Activated naive CD8-positive, alpha-beta T cell treated with anti-CD3 and anti-CD28 coated beads for 36 hours (primary cell): Measurements from ENCODE around the gene POU2F1. TPM values are rescaled to one million over a fixed set of nuclear protein-coding genes. Genes with fewer than 3 reads are reported as not detected.
"Not testable (repeated sequence)": the region's sequence is repeated elsewhere in the genome, so short reads cannot be mapped to it uniquely, and the experiment has no call there.

Experiments
- DNase-seq: peaks from one replicate; pipeline ENCODE4 v3.0.0; 2021
- H3K27ac Mint-ChIP-seq: one replicate; pipeline ENCODE4 v1.8.0; 2022; ENCODE audit warnings: mild to moderate bottlenecking, moderate library complexity, mixed read lengths
- H3K27me3 Mint-ChIP-seq: one replicate; pipeline ENCODE4 v1.8.0; 2022; ENCODE audit warnings: mild to moderate bottlenecking, mixed read lengths
- H3K36me3 Mint-ChIP-seq: one replicate; pipeline ENCODE4 v1.8.0; 2021; ENCODE audit warnings: mild to moderate bottlenecking, mixed read lengths
- H3K4me1 Mint-ChIP-seq: one replicate; pipeline ENCODE4 v1.8.0; 2021; ENCODE audit warnings: mixed read lengths
- H3K4me3 Mint-ChIP-seq: one replicate; pipeline ENCODE4 v1.8.0; 2022; ENCODE audit warnings: mild to moderate bottlenecking, moderate library complexity, mixed read lengths
- H3K9me3 Mint-ChIP-seq: one replicate; pipeline ENCODE4 v1.8.0; 2022; ENCODE audit warnings: mixed read lengths
- total RNA-seq, 2 experiments: library from RNA; stranded (reverse); gene quantifications; one replicate each; pipeline ENCODE4 v1.2.3, GENCODE V29; 2021

Gene POU2F1
- total RNA-seq, 2 experiments from 2014 or later: 13.5 to 17.3 TPM

DNA sequence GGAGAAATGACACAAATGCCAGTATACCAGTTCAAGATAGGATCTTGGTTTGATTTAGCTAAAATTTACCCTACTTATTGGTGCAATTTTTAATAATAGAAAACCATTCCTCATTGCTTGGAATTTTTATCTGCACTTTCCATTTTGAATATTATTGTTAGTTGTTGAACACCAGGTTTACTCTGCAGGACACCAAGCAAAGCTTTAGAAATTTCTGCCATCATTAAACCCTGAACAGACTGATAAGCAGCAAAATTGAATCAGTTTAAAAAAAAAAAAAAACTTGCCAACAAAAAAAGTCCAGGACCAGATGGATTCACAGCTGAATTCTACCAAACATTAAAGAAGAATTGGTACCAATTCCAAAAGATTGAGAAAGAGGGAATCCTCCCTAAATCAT is 71.5 kb downstream of the POU2F1 start:
- H3K4me3 Mint-ChIP-seq: no peak overlapping the region
- H3K27me3 Mint-ChIP-seq: no peaks in the 10 kb centered on the region
- H3K36me3 Mint-ChIP-seq: peaks cover 6% of the 10 kb centered on the region
- peaks cover 3% of the 10 kb centered on the region for H3K9me3 Mint-ChIP-seq
- no peak for DNase-seq
- no peak overlapping the region for H3K27ac Mint-ChIP-seq
- peaks cover 22% of the 10 kb centered on the region for H3K4me1 Mint-ChIP-seq

DNA sequence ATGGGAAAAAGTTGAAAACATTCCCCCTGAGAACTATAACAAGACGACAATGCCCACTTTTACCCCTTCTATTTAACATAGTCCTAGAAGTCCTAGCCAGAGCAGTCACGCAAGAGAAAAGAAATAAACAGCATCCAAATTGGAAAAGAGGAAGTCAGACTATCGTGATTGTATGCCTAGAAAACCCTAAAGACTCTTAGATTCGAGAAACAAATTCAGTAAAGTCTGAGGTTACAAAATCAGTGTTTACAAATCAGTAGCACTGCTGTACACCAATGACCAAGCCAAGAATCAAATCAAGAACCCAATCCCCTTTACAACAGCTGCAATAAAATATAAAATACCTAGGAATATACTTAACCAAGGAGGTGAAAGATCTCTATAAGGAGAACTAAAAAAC is 72.4 kb downstream of the POU2F1 start:
- Mint-ChIP-seq H3K27me3 (no peaks in the 10 kb centered on the region), H3K9me3 (peaks cover 3% of the 10 kb centered on the region), H3K27ac (no peak overlapping the region), H3K36me3 (peaks cover 6% of the 10 kb centered on the region), H3K4me1 (peaks cover 17% of the 10 kb centered on the region), H3K4me3 (no peak overlapping the region)
- DNase-seq: no peak

DNA sequence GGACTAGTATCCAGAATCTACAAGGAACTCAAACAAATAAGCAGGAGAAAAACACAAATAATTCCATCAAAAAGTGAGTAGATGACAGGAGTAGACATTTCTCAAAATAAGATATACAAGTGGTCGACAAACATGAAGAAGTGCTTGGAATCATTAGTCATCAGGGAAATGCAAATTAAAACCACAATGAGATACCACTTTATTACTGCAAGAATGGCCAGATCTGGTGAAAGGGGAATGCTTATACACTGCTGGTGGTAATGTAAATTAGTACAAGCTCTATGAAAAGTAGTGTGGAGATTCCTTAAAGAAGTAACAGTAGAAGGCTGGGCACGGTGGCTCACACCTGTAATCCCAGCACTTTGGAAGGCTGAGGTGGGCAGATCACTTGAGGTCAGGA is 73.8 kb downstream of the POU2F1 start:
- no peaks in the 10 kb centered on the region for H3K27me3 Mint-ChIP-seq

DNA sequence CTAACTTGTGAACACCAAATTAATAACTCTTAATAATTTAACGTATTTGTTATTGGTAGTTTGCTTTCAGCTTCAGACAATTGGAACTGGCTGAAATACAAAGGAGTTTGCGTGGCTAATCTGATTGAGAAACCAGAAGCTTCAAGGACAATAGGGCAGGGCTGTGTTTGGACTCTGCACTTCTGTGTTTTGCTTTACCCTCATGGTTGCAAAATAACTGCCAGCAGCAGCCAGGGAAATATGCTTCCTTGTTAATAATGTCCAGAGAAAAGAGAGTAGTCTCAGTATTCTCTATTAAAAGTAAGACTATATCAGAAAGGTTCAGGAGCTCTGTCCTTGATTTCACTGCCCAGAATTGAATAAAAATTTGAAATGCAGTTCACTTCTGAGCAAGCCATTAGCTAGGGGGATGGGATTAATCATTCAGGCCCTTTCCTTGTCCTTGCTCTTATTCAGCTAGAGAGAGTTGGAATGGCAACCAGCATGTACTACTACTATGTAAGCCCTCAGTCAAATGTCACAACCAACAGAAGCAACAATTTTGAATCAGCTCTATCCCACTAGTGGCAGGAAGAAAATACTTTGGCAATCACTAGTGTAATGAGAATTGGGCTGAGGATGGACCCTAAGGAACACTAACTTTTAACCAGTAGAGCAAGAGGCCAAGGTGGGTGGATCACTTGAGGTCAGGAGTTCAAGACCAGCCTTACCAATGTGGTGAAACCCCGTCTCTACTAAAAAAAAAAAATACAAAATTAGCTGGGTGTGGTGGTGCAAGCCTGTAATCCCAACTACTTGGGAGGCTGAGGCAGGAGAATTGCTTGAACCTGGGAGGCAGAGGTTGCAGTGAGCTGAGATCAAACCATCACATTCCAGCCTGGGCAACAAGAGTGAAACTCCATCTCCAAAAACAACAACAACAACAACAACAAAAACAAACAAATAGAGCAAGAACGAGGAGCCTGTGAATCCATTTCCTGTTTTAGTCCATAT is 76.8 kb downstream of the POU2F1 start:
- no peak for DNase-seq
- Mint-ChIP-seq H3K9me3 (peaks cover 3% of the 10 kb centered on the region), H3K4me3 (no peak overlapping the region), H3K27ac (no peak overlapping the region), H3K36me3 (peaks cover 4% of the 10 kb centered on the region), H3K4me1 (peaks cover 13% of the 10 kb centered on the region), H3K27me3 (no peaks in the 10 kb centered on the region)

More for the DNA sequence above, 73.8 kb downstream of the POU2F1 start:
- DNase-seq: no peak
- Mint-ChIP-seq H3K27ac (no peak overlapping the region), H3K9me3 (peaks cover 3% of the 10 kb centered on the region), H3K4me3 (no peak overlapping the region), H3K4me1 (peaks cover 14% of the 10 kb centered on the region), H3K36me3 (peaks cover 6% of the 10 kb centered on the region)

DNA sequence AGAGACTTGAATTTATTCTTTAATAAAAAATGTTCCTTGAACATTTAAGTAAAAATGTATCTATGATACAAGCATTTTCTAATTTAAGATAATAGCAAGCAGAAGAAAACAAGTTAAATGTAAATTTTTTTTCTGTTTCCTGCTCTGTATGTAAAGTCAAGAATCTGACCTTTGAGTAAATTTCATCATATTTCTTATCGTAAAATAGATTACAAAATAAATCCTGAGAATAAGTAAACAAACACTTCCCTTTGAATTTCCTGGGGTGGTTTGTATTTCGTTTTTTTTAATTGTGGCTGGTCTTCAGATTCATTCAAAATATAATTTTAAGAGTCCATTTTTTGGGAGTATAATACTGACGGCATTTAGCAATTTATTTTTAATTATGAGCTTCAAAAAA is 77.6 kb downstream of the POU2F1 start:
- no peaks in the 10 kb centered on the region for H3K36me3 Mint-ChIP-seq
- no peaks in the 10 kb centered on the region for H3K27me3 Mint-ChIP-seq
- H3K27ac Mint-ChIP-seq: no peak overlapping the region
- peaks cover 3% of the 10 kb centered on the region for H3K9me3 Mint-ChIP-seq
- no peak overlapping the region for H3K4me3 Mint-ChIP-seq
- no peak for DNase-seq
- H3K4me1 Mint-ChIP-seq: peaks cover 13% of the 10 kb centered on the region

DNA sequence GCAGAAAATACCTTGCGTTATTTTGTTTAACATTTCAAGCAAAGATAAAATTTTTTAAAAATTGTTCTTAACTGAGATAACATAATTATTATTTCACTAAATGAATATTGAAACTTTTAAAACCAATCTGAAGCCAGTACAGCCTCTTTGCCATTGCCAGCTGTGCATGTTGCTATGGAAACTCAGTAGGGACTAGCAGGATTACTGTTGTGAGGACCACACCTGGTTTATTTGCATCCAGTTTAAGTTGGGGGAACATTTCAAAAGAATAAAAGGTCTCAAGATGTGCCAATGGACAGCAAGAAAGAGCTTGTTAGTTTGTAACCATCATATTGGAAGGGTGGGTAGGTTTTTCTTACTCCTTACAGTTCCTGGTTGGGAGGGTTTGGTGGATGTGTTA is 80.7 kb downstream of the POU2F1 start:
- no peaks in the 10 kb centered on the region for H3K27me3 Mint-ChIP-seq
- DNase-seq: no peak
- H3K4me3 Mint-ChIP-seq: no peak overlapping the region
- H3K4me1 Mint-ChIP-seq: peaks cover 7% of the 10 kb centered on the region
- H3K36me3 Mint-ChIP-seq: peaks cover 4% of the 10 kb centered on the region
- no peaks in the 10 kb centered on the region for H3K9me3 Mint-ChIP-seq
- no peak overlapping the region for H3K27ac Mint-ChIP-seq

DNA sequence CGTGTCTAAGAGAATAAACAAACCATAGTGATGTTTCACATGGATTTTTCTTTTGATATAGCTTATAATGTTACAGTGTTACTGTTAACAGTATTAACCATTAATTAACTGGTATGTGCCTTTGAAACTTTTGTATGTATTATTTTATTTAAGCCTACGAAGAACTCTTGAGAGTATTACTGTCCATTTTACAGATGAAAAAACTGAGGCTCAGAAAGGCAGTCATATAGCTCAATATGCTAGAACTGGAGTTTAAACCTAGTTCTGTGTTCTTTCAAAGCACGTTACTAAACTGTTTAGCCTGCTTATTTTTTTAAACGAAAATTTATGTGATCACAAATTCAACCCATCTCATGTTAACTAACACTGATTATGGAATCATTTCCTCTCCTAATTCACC is 83.5 kb downstream of the POU2F1 start:
- Mint-ChIP-seq H3K4me1 (peaks cover 9% of the 10 kb centered on the region), H3K27ac (no peak overlapping the region), H3K4me3 (no peak overlapping the region), H3K9me3 (no peaks in the 10 kb centered on the region), H3K27me3 (no peaks in the 10 kb centered on the region), H3K36me3 (peaks cover 8% of the 10 kb centered on the region)
- no peak for DNase-seq

DNA sequence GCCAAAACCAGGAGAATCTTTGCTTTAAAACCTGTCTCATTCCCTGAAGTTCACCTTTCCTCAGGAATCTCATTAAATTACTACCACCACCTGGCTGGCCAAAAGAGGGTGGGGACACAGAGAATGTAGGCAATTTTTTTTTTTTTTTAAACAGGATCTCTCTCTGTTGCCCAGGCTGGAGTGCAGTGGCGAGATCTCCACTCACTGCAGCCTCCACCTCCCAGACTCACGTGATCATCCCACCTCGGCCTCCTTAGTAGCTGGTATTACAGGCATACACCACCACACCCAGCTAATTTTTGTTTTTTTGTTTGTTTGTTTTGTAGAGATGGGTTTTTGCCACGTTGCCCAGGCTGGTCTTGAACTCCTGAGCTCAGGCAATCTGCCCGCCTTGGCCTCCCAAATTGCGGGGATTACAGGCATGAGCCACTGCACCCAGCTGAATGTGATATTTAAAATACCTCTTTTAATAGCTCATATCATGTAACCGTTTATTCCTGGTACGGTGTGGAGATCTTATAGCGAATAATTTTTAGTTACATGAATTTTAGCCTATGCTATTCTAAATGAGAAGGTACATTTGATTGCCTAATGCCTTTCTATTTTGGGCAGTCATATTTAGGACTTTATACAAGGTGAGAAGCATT is 84.5 kb downstream of the POU2F1 start:
- Mint-ChIP-seq H3K9me3 (no peaks in the 10 kb centered on the region), H3K27me3 (no peaks in the 10 kb centered on the region), H3K4me1 (peaks cover 7% of the 10 kb centered on the region), H3K4me3 (no peak overlapping the region), H3K27ac (no peak overlapping the region), H3K36me3 (peaks cover 8% of the 10 kb centered on the region)
- no peak for DNase-seq

DNA sequence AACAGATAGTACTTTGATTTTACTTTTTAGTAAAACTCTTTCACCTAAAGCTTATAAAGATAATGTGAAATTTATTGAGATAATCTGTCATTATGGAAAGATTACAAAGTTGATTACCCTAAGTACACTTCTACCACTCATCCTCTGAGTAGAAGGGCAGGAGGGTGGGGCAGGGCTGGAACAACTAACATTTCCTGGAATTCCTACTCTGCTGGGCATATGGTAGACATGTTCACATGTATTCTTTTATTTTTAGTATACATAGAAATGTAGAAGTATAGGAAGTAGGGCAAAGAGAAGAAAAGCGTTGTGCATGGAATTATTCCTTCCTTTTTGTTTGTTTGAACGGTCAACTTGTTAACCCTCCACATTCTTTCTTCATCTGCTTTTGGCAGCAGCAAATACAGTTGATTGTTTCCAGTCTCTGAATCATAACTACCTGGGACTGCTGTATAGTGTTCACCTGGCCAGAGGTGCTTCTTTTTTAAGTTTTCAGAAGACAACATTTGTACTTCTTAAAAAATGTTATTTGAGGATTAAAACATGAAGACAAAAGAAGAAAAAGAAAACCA is 85.1 kb downstream of the POU2F1 start:
- no peak overlapping the region for H3K4me3 Mint-ChIP-seq

DNA sequence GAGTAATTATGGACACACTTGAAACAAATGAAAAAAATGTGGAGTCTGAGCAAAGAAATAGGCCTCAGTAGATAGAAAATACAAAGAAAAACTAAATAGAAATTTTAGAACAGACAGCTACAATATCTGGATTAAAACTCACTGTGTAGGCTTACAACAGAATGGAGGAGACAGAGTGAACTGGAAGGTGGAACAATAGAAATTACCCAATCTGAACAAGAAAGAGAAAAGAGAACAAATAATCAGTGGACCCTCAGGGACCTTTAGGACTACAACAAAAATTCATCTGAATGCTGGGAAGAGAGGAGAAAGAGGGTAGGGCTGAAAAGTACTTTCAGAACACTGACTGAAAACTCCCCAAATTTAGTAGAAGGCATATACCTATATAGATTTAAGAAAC is 90.0 kb downstream of the POU2F1 start:
- Mint-ChIP-seq H3K4me3 (no peak overlapping the region), H3K36me3 (peaks cover 26% of the 10 kb centered on the region), H3K27me3 (no peaks in the 10 kb centered on the region), H3K27ac (no peak overlapping the region), H3K9me3 (peaks cover 10% of the 10 kb centered on the region), H3K4me1 (peaks cover 14% of the 10 kb centered on the region)
- no peak for DNase-seq

More for the DNA sequence above, 85.1 kb downstream of the POU2F1 start:
- Mint-ChIP-seq H3K9me3 (no peaks in the 10 kb centered on the region), H3K27me3 (no peaks in the 10 kb centered on the region), H3K27ac (no peak overlapping the region), H3K4me1 (peaks cover 9% of the 10 kb centered on the region), H3K36me3 (peaks cover 8% of the 10 kb centered on the region)
- DNase-seq: no peak

DNA sequence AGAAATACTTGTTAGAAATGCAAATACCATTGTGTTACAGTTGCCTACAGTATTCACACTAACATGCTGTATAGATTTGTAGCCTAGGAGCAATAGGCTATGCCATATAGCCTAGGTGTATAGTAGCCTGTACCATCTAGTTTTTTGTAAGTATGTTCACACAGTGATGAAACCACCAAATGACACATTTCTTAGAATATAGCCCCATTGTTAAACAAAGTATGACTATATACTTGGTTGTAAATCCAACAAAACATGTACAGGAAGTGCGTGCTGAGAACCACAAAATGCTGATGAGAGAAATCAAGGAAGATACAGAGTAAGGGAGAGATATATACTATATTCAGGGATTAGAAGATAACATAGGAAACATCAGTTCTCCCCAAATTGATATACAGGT is 92.2 kb downstream of the POU2F1 start:
- Mint-ChIP-seq H3K27ac (no peak overlapping the region), H3K9me3 (peaks cover 20% of the 10 kb centered on the region), H3K4me1 (peaks cover 7% of the 10 kb centered on the region)

DNA sequence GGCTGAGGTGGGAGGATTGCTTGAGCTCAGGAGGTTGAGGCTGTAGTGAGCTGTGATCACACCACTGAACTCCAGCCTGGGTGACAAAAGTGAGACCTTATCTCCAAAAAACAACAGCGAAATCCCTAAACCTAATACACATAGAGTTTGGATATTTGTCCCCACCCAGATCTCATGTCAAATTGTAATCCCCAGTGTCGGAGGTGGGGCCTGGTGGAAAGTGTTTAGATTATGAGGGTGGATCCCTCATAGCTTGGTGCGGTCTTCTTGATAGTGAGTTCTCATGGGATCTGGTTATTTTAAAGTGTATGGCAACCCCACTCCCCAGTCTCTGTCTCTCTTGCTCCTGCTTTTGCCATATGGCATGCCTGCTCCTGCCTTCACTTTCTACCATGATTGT is 94.0 kb downstream of the POU2F1 start:
- no peak overlapping the region for H3K27ac Mint-ChIP-seq
- no peaks in the 10 kb centered on the region for H3K27me3 Mint-ChIP-seq
- peaks cover 57% of the 10 kb centered on the region for H3K36me3 Mint-ChIP-seq
- H3K4me3 Mint-ChIP-seq: no peak overlapping the region
- peaks cover 36% of the 10 kb centered on the region for H3K9me3 Mint-ChIP-seq
- no peak for DNase-seq
- peaks cover 7% of the 10 kb centered on the region for H3K4me1 Mint-ChIP-seq

More for the DNA sequence above, 92.2 kb downstream of the POU2F1 start:
- no peak for DNase-seq
- Mint-ChIP-seq H3K4me3 (no peak overlapping the region), H3K36me3 (peaks cover 41% of the 10 kb centered on the region), H3K27me3 (no peaks in the 10 kb centered on the region)

DNA sequence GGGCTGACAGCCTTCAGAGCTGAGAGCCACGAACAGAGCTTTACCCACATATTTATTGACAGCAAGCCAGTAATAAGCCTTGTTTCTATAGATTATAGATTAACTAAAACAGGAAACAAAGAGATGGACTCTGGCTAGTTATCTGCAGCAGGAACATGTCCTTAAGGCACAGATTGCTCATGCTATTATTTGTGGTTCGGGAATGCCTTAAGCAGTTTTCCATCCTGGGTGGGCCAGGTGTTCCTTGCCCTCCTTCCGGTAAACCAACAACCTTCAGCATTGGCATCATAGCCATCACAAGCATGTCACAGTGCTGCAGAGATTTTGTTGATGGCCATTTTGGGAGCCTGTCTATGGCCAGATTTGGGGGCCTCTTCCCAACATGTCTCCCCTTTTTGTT is 96.8 kb downstream of the POU2F1 start:
- DNase-seq: no peak
- Mint-ChIP-seq H3K27ac (no peak overlapping the region), H3K4me1 (peaks cover 3% of the 10 kb centered on the region), H3K9me3 (peaks cover 58% of the 10 kb centered on the region), H3K36me3 (peaks cover 80% of the 10 kb centered on the region), H3K27me3 (no peaks in the 10 kb centered on the region), H3K4me3 (no peak overlapping the region)

DNA sequence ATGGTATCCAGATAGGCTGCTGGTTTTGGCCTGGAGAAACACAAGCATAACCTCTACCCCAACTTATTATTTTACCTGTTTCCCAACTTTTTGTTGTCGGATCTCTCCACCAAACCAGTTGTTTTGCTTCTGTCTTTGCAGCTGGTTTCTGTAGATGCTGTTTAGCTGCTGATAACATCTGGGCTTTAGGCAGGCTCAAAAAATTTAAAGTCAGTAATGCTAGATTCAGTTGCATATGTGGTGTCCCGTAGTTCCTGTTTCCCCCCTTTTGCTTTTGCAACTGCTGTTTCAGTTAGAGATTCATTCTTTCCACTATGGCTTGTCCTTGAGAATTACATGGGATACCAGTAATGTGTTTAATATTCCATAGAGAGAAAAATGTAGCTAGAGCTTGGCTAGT is 98.5 kb downstream of the POU2F1 start:
- H3K4me1 Mint-ChIP-seq, H3K4me3 Mint-ChIP-seq, H3K27ac Mint-ChIP-seq, DNase-seq, H3K27me3 Mint-ChIP-seq: not testable (repeated sequence)
- Mint-ChIP-seq H3K36me3 (peaks cover 90% of the 10 kb centered on the region), H3K9me3 (peaks cover 63% of the 10 kb centered on the region)

DNA sequence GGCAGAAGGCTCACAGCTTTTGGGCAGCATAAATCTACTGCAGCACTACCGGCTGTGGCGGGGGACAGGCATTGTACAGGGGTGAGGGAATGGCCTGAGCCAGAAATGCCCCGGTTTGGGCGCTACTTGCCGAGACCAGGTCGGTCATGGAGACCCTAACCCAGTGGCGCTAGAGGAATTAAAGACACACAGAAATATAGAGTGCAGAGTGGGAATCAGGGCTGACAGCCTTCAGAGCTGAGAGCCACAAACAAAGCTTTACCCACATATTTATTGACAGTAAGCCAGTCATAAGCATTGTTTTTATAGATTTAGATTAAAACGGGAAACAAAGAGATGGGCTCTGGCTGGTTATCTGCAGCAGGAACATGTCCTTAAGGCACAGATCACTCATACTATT is 101.8 kb downstream of the POU2F1 start:
- H3K4me3 Mint-ChIP-seq: no peak overlapping the region

More for the DNA sequence above, 101.8 kb downstream of the POU2F1 start:
- H3K4me1 Mint-ChIP-seq: no peaks in the 10 kb centered on the region
- peaks cover 86% of the 10 kb centered on the region for H3K36me3 Mint-ChIP-seq
- H3K9me3 Mint-ChIP-seq: peaks cover 66% of the 10 kb centered on the region
- H3K27ac Mint-ChIP-seq: no peak overlapping the region
- no peak for DNase-seq
- H3K27me3 Mint-ChIP-seq: no peaks in the 10 kb centered on the region
